Measurements from ENCODE around the gene EGFR.

EGFR gene

DNA sequence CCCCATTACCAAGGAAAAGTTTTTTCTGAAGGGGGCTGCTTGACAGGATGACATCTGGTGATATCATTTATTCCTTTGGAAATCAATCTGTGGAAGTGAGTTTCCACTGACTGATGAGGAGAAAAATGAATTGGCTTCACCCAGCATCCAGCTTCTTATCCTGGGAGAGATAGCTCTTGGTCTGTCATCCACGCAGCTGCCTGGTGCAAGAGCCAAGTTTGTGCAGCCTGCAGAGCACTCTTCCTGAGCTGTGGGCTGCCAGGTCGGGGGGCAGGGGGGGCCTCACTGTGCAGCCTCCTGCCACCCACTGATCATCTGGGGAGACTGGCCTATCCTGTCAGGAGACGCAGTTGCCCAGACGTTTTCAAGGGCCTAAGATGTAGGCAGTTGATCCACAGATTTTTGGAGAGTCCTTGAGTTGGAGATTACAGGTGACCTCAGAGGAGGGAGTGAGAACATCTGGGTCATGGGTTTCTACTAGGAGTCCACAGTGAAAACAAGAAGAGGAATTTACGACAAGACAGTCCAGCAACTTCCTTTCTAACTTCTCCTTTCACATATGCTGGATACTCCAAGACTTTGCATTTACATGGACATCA is 75.4 kb downstream of the EGFR start:
- intact Hi-C loops (cut with DNase I), result no loop called here
- DNase-seq, result no peak

DNA sequence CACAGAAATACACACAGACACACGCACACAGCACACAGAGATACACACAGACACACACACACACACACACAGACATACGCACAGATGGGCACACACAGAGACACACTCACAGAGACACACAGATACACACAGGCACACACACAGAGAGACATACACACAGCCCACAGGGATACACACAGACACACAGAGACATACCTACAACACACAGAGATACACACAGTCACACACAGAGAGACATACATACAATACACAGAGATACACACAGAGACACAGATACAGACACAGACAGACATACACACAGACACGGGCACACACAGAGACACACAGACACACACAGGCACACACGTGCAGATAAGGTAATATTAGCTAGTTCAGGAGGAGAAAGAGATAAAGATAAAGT is 76.9 kb downstream of the EGFR start:
- intact Hi-C loops (cut with DNase I), result no loop called here
- DNase-seq, result no peak

DNA sequence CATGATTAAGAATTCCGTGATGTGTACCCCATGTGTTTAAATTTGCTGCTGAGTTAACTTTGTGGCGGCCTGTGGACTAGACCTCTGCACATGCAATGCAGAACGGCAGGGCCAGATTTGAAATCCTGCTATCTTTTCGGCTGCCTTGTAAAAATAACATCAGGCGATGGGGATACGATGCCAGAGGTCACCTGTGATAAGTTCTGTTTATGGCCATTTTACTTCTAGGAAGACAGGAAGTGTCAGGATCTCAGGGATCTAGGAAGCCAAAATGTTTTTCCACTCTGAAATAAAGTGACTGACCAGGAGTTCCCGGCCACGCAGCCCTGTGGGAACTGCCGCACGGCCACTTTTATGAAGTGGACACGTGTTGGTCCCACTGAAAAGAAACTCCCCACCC is 77.5 kb downstream of the EGFR start:
- DNase-seq, result no peak
- intact Hi-C loops (cut with DNase I), result no loop called here

DNA sequence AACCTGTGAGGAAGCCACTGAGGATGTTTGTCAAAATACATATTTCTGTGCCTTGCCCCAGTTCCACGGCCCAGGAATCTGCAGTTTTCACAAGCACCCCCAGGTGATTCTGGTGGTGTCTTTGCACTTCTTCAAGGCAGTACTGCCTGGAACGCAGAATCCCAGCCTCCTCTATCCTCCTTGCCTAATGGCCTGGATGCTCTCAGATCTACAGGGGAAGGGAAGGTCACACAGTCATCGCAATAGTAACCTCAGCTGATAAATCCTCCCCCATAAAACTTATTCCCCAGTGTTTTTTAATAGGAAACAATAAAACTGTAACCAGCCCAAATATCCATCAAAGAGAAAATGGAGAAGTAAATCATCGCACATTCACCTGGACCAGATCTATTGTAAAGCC is 78.3 kb downstream of the EGFR start:
- intact Hi-C loops (cut with DNase I), result no loop called here
- no peak for DNase-seq

DNA sequence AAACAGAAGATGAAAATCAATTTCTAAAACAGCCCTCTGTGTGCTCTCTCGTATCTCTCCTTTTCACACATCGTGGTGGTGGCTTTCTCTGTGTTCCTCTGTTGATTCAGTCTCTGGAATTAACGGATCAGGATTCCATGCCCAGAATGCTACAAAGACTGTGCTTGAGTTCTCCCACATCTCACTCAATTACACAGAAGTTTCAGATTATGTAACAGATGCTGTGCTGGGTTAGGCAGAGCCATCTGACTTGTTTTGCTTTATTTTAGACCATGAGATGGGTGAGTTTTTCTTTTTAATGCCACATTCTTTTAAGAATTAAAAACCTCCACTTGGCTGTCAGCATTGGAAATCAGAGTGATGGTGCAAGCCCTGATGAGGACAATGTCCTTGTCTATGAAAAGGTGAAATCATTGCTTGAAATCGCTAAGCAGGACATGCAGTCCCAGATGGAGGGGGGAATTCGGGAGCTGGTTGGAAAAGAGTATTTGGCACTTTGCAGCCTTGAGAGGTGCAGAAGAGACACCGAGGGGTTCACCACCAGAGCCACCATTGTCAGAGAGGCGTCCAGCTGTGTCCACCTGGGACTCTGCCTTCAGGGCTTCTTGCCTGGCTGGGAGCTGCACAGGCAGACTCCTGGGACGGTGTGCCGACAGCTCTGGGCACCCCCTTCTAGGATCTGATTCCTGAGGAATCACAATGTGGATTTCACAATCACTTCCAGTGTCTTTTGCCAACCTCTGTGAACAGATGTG is 80.4 kb downstream of the EGFR start:
- no peak for DNase-seq
- intact Hi-C loops (cut with DNase I), result no loop called here

DNA sequence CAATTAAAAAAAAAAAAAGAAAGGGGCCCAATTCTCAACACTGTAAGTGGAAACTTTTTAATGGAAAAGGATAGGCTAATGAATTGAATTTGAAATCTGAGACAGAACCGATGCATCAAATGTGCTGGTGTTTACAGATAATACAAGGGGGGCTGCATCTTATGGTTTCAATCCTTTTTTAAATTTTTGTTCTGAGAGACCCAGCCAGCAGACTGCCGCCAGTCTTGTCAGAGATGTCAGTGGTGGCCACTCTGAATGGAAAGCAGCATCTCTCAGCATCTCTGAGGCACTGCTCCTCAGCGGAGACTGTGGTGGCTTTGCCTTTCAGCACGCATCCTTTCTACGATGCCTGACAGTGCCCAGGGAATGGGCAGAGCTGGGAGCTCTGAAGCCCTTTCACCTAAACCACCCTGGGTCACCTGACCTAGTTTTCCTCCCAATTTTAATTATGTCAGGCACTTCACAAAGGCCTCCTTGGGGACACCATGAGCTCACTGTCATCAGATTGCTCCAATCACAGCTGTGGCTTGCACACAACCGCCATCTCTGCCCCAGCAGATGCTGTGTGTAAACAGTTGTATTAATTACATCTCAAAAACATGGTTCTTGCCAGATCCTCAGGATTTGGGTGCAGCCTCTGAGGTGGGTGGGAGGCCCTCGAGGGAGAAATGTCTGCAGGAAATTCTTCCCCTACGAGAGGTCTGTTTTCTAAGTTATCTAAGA is 81.2 kb downstream of the EGFR start:
- DNase-seq, result no peak
- intact Hi-C loops (cut with DNase I), result no loop called here

DNA sequence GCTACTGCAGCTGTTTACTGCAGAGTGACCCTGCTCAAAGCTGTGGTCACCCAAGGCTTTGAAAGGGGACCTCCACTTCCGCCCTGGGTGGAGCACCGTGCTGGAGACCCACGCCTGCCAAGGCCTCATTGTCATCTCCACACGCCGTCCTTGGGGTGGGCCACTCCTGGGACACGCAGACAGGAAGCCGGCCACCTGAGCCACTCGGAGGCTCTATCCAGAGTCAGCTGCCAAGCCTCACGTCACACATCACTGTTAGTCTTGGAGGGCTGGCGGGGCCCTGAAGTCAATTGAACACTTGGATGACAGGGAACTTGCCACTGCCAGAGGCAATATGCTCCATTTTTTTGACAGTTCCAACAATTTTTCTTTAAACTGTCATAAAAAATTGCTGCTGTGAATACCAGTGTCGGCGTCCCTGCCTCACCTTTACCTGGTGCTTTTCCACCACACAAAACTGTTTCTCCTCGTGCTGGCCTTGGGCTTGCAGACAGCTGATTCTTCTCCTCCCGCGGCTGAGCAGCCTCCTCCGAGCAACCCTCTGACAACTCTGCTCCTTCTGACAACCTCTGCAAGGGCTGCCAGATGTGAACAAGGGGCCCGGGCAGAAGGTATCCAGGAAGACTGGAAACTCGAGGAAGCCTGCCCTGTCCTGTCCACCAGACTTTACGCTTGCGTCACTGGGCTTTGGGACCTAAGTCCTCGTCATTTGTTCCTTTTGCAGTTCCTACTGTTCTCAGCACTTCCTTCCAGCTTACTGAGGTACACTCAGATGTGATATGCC is 81.9 kb downstream of the EGFR start:
- intact Hi-C loops (cut with DNase I), result no loop called here
- no peak for DNase-seq

DNA sequence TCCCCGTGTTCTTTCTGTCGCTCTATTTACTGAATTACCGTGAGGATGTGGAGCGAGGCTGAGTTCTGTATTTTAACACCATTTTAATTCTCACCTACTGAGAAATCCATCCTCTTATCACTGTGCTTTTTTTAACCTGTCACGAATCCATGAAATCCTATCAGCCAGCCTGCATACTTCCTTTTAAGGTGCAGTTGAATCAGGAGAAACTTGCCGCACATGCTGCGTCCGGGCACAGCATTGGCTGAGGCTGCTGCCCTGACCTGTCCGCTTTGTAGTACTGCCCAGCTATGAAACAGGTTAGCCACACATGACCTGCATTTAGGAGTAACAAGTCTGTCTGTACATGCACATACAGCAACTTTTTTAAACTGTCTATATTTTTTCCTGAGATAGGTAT is 82.5 kb downstream of the EGFR start:
- intact Hi-C loops (cut with DNase I), result no loop called here
- DNase-seq, result no peak

DNA sequence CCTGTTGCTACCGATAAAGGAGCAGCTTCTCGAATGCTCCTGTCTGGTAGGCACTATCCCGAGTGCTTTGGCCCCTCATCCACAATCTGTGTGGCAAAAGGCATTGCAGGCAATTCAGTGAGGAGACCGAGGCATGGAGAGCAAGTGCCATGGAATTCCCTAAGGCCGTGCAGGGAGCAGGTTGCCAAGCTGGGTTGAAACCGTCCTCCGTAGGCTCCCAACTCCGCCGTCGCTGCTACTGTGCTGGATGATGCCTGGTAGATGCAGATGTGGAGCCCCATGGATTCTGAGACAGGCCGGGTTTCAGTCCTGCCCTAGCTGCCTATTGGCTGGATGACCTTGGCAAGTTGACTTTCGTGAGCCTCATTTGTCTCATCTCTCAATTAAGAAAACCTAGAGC is 85.3 kb downstream of the EGFR start:
- DNase-seq, result no peak
- intact Hi-C loops (cut with DNase I), result no loop called here

DNA sequence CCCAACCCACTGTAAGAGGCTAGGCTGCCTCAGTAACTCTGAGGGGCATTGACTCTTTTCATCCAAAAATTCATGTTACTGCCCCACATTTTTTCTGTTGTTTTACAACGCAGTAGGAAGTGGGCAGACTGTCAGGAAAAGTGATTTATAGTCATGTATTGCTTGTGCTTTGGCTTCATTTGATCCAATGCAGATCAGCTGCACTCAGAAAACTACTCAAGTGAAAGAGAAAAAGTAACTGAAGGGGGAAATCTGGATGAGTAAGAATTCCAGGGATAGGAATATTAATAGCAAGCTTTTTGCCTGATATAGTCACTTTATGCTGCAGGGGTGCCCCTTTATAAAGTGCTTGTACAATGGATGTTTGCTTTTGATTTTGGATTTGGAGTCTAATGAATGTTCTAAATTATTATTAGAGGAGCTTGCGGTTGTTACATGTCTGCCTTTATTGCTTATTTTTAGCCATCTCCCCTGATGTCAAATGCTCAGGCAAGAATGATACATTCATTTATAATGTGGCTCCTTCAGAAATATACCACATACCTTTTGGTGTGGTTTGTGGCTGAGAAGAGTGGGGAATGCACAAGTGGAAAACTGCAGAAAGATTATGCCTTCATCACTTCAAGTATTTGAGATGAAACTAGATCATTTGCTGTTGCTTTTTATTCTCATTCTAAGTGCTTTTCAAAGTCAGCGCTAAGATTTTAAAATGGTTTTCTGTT is 86.1 kb downstream of the EGFR start:
- intact Hi-C loops (cut with DNase I), result no loop called here
- no peak for DNase-seq

DNA sequence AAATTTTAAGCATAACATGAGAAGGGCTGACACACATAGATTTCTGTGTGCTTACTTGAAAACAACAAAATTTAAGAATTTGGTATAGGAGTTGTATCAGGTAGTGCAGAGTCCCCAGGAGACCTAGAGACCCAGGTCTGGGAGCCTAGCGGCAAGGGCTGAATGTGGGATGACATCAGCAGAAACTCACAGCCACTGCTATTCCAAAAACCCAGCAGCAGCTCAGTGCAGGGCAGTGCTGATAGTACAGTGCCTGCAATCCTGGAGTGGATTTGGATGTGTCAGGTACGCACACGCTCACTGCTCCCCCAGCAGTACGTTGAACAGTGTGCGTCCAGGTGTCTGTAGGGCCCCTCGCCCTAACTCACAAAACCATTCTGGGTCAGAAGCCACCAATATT is 87.1 kb downstream of the EGFR start:
- DNase-seq, result no peak
- intact Hi-C loops (cut with DNase I), result no loop called here

DNA sequence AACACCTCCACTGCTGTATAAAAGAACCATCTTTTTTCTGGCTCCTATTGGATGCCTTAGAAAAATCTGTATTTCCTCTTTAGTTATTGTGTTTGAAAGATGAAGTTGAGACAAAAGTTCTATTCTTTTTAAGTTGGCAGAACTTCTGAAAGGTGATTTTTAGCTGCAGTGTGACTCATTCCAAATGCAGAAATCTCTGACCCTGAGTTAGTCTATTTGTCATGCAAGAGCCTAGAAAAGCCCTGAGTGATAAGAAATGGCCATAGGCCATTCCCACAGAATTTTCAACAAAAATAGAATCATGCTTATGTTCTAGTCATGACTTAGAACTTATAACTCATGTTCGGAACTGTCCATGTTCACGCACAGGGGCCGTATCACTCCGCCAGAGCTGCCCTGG is 89.1 kb downstream of the EGFR start:
- DNase-seq, result no peak

DNA sequence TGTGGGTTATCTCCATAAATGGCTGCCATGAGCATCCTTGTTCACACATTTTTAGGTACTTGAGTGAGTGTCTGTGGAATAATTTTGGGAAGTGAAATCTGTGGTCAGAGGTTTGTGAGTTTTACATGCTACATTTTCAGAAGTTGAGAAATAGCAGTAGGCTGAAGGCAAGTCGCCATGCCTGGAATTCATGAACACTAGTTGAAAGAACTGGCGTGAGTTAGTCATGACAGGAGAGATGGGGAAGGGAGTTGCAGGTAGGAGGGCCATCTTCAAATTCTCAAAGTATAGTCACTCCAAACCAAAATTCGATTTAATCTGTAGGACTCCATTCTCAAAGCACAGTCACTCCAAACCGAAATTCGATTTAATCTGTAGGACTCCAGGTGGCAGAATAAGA is 89.6 kb downstream of the EGFR start:
- intact Hi-C loops (cut with DNase I), result no loop called here
- DNase-seq, result no peak

More for the DNA sequence above, 89.1 kb downstream of the EGFR start:
- intact Hi-C loops (cut with DNase I), result no loop called here

DNA sequence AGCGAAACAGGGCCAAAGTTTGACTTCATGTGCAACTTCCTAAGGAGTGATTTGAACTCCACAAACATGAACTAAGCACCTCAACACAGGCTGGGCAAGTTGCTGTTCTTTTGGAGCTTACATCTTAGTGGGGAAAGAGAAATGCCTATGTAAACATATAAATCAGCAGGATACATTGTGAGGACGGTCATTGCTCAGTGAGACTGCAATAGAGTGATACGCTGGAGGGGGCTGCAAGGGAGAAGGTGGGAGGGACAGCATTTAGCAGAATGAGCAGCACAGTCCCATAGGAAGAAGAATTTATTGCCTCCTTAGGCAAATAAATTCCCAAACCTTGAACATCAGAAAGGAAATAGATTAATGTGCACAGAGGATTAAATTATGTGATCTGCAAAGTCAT is 90.0 kb downstream of the EGFR start:
- intact Hi-C loops (cut with DNase I), result no loop called here
- no peak for DNase-seq

DNA sequence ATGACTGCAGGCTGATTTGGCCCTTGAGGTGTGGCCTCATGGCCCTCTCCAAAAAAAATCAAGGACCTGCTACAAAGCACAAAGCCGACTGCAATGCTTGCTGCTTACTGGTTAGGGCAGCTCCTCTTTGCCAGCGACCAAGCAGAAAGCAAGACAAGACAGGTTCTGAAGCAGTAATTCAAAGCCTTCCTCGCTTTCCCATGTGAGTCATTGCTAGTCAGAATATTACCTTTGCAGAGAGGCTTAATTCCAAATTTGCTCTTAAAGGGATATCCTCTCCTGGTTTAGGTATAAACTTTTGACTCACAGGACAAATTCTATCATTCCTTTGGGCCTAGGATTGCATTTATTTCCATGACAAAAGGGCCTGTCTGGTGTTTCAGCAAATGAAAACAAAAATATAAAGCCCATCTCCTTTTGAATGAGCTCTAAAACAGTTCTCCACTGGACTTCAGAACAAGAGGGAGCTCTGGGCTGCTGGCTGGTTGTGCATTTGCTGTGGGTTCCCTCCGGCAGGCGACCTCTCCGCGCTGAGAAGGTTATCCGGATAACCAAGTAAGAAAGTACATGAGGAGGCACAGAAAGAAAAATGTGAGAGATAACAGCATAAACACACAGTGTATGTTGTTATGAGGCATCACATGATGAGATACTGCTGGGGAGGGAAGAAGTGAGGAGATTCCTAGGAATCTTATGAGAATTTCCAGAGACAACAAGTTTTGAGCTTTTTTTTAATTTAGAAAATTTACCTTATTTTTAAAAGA is 90.8 kb downstream of the EGFR start:
- intact Hi-C loops (cut with DNase I), result no loop called here
- no peak for DNase-seq

DNA sequence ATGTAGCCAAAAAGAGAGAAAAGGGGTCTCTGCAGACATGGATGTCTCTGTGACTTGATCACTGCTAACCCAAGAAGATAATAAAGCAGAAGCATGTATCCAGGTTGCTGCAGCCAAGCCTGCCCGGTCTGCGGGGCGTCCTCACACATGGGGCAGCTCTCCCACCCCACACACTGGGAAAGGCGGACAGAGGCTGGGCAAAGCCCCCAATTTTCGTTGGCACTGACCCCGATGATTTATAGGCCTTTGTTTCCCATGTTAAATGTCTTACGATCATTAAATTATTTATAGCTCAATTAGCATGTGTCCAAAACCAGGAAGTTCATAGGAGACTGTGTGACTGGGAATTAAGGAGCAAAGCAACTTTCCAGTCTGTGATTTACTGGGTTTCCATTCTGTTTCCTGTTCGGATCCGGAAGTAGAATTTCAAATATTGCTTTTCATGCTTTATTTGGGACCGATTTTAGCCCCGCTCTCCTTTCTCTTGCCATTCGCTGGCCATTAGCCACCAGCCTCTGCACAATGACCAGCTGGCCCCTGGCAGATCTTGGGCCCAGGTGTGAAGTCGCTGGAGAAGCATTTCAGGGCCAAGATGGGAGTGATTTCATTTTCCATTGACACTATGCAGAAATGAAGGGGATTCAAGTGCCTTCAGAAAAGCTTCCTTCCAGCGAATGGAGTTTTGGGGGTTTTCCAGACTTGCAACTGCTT is 91.6 kb downstream of the EGFR start:
- intact Hi-C loops (cut with DNase I), result no loop called here
- no peak for DNase-seq

DNA sequence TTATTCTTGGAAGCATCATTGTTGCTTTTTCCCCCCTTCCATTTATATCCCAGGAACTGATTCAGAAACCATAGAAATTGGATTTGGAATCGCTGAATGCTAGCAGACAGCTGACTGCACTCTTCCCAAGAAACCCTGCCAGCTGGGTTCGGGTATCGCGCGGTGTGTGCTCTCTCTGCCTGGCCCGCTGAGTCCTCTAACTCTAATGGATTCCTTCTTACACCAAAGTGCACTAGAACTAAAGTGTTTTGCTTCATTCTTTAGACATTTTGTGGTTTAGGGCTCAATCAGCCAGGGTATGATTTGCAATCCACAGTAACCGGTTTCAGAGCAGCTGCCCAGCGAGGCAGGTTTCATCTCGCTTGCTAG is 92.2 kb downstream of the EGFR start:
- DNase-seq, result no peak
- intact Hi-C loops (cut with DNase I), result no loop called here

DNA sequence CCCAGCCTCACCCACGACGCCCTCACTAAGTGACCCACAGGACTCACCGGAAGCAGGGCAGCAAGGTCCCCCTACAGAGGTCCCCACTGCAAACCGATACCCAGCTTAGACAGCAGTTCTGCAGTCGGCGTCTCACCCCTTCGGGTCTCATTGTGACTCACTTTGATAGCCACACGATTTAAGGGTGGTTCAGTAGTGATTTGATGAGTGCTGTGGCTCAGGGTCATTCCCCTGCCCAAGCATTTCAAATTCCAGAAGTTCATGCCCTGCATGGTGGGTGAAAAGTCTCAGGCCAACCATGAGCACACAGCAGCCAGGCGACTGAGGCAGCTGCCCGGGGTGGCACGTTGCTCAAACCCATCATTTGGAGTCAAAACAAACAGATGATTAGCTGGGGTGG is 93.2 kb downstream of the EGFR start:
- intact Hi-C loops (cut with DNase I), result no loop called here

More for the DNA sequence above, 93.2 kb downstream of the EGFR start:
- no peak for DNase-seq
